IMR-90 (cell line): ENCODE results near the gene BPIFB1. TPM values are rescaled to one million over a fixed set of nuclear protein-coding genes. Genes with fewer than 3 reads are reported as not detected.

Source experiments
- ATAC-seq: fragments of 200-7000 bp; cut with Tn5 transposase; 2 replicates; pipeline ENCODE4 v1.9.1; 2020; ENCODE audit warnings: low read depth, mild to moderate bottlenecking, moderate library complexity
- BruUV-seq: library from RNA; stranded (reverse); fragments of 400-500 nt; replicated peaks from 2 replicates; lab custom pipeline; 2021; lab: Mats Ljungman, UMichigan
- CTCF ChIA-PET: fragments of 300-600 bp; formaldehyde crosslinking; extraction: SDS; loops from one replicate; lab custom pipeline; 2021; ENCODE audit warnings: antibody characterized with exemption; lab: Yijun Ruan, JAX
- POLR2A ChIA-PET: fragments of 300-600 bp; sonication (Branson Sonifier 250); formaldehyde crosslinking; loops from one replicate; lab custom pipeline; 2022; ENCODE audit warnings: antibody characterized with exemption; ENCODE audit not compliant: unreplicated experiment; lab: Charles Lee
- DNase-seq: peaks from one replicate; pipeline ENCODE4 v3.0.0; 2013
- H2AFZ ChIP-seq: replicated peaks from 2 replicates; pipeline ENCODE3; 2013; ENCODE audit warnings: low read length, mild to moderate bottlenecking; ENCODE audit not compliant: poor library complexity
- H2AK5ac ChIP-seq: 2 replicates; pipeline ENCODE4 v1.6.1; 2013; ENCODE audit warnings: low read depth, low read length, inconsistent platforms
- H2AK9ac ChIP-seq: replicated peaks from 2 replicates; pipeline ENCODE3; 2013; ENCODE audit warnings: mild to moderate bottlenecking, low read depth, low read length, moderate library complexity; ENCODE audit not compliant: poor library complexity
- H2BK120ac ChIP-seq: 2 replicates; pipeline ENCODE4 v1.6.1; 2013; ENCODE audit warnings: low read depth, low read length, inconsistent platforms
- H2BK15ac ChIP-seq: 3 replicates; pipeline ENCODE4 v1.6.1; 2013; ENCODE audit warnings: low read depth, low read length, inconsistent platforms
- H2BK20ac ChIP-seq: 2 replicates; pipeline ENCODE4 v1.6.1; 2013; ENCODE audit warnings: low read depth, mild to moderate bottlenecking, inconsistent platforms, low read length, moderate library complexity
- H2BK5ac ChIP-seq: 2 replicates; pipeline ENCODE4 v1.6.1; 2013; ENCODE audit warnings: mild to moderate bottlenecking, low read depth, low read length, inconsistent platforms; ENCODE audit not compliant: poor library complexity, severe bottlenecking
- H3K14ac ChIP-seq: replicated peaks from 2 replicates; pipeline ENCODE4 v1.6.1; 2013; ENCODE audit warnings: low read depth, low read length, inconsistent platforms
- H3K18ac ChIP-seq: 2 replicates; pipeline ENCODE4 v1.6.1; 2013; ENCODE audit warnings: low read depth, low read length, control low read depth
- H3K23ac ChIP-seq: 2 replicates; pipeline ENCODE4 v1.6.1; 2013; ENCODE audit warnings: low read depth, low read length, inconsistent platforms
- H3K27ac ChIP-seq: 2 replicates; pipeline ENCODE4 v1.5.1; 2013; ENCODE audit warnings: mild to moderate bottlenecking, control low read depth, low read length; ENCODE audit not compliant: insufficient read depth
- H3K27me3 ChIP-seq: 2 replicates; pipeline ENCODE4 v1.6.1; 2013; ENCODE audit warnings: low read length; ENCODE audit not compliant: control insufficient read depth, insufficient read depth
- H3K36me3 ChIP-seq: 2 replicates; pipeline ENCODE4 v1.6.1; 2013; ENCODE audit warnings: low read length, mixed read lengths; ENCODE audit not compliant: control insufficient read depth, insufficient read depth
- H3K4ac ChIP-seq: 2 replicates; pipeline ENCODE4 v1.6.1; 2013; ENCODE audit warnings: low read depth, low read length, inconsistent platforms
- H3K4me1 ChIP-seq: 2 replicates; pipeline ENCODE4 v1.6.1; 2013; ENCODE audit warnings: low read length, mixed read lengths; ENCODE audit not compliant: control insufficient read depth, insufficient read depth
- H3K4me2 ChIP-seq: 2 replicates; pipeline ENCODE4 v1.6.1; 2013; ENCODE audit warnings: low read depth, mild to moderate bottlenecking, control low read depth, low read length, moderate library complexity
- H3K4me3 ChIP-seq: 2 replicates; pipeline ENCODE4 v1.5.1; 2013; ENCODE audit warnings: low read depth, mild to moderate bottlenecking, control low read depth, low read length, moderate library complexity; ENCODE audit not compliant: insufficient read depth
- H3K56ac ChIP-seq: 2 replicates; pipeline ENCODE4 v1.6.1; 2013; ENCODE audit warnings: low read length, inconsistent platforms; ENCODE audit not compliant: insufficient read depth; ENCODE audit errors: extremely low read depth
- H3K79me1 ChIP-seq, 2 experiments: 2 replicates each; pipeline ENCODE4 v1.6.1; 2013; ENCODE audit warnings: low read length in 2 of 2, inconsistent platforms in 1 of 2, low read depth in 1 of 2
- H3K9ac ChIP-seq: 2 replicates; pipeline ENCODE4 v1.6.1; 2013; ENCODE audit warnings: low read depth, low read length, control low read depth
- H3K9me1 ChIP-seq: 2 replicates; pipeline ENCODE4 v1.6.1; 2013; ENCODE audit warnings: low read length, inconsistent platforms; ENCODE audit not compliant: insufficient read depth
- H3K9me3 ChIP-seq: 2 replicates; pipeline ENCODE4 v1.6.1; 2013; ENCODE audit warnings: low read length; ENCODE audit not compliant: control insufficient read depth, insufficient read depth
- H4K20me1 ChIP-seq: 2 replicates; pipeline ENCODE4 v1.6.1; 2013; ENCODE audit warnings: low read length, inconsistent platforms; ENCODE audit not compliant: insufficient read depth
- H4K5ac ChIP-seq: 2 replicates; pipeline ENCODE4 v1.6.1; 2013; ENCODE audit warnings: mild to moderate bottlenecking, low read depth, low read length, control low read depth
- H4K8ac ChIP-seq, 2 experiments: 2 replicates each; pipeline ENCODE4 v1.6.1; 2013; ENCODE audit warnings: low read depth in 2 of 2, low read length in 2 of 2, control low read depth in 1 of 2, inconsistent platforms in 1 of 2
- H4K91ac ChIP-seq: 2 replicates; pipeline ENCODE4 v1.6.1; 2013; ENCODE audit warnings: low read depth, low read length, inconsistent platforms; ENCODE audit not compliant: insufficient read depth
- BHLHE40 ChIP-seq: fragments of 150-350 bp; IDR thresholded peaks from 2 replicates; pipeline ENCODE4 v1.6.1; 2016; ENCODE audit warnings: mild to moderate bottlenecking, low read depth, low read length
- CEBPB ChIP-seq: IDR thresholded peaks from 2 replicates; pipeline ENCODE4 v1.6.1; 2012; ENCODE audit warnings: low read depth, low read length, improper control_type of control experiment
- CHD1 ChIP-seq: IDR thresholded peaks from 2 replicates; pipeline ENCODE4 v1.6.1; 2012; ENCODE audit warnings: low read depth, low read length, improper control_type of control experiment
- ELK1 ChIP-seq: fragments of 150-350 bp; IDR thresholded peaks from 2 replicates; pipeline ENCODE4 v1.6.1; 2016; ENCODE audit warnings: low read depth, mild to moderate bottlenecking, low read length, moderate library complexity, borderline replicate concordance
- POLR2A ChIP-seq: IDR thresholded peaks from 2 replicates; pipeline ENCODE4 v1.6.1; 2012; ENCODE audit warnings: mild to moderate bottlenecking, low read depth, low read length
- RAD21 ChIP-seq: IDR thresholded peaks from 2 replicates; pipeline ENCODE4 v1.6.1; 2012; ENCODE audit warnings: low read length, improper control_type of control experiment
- RCOR1 ChIP-seq: IDR thresholded peaks from 2 replicates; pipeline ENCODE4 v1.6.1; 2012; ENCODE audit warnings: mild to moderate bottlenecking, low read length, improper control_type of control experiment; ENCODE audit not compliant: insufficient replicate concordance
- WGBS, 2 experiments: methylation state at CpG; one replicate each; pipeline versions ENCODE4 v1.1.5 to v1.1.7; 2013; ENCODE audit warnings: missing lambda C conversion rate in 2 of 2; ENCODE audit not compliant: insufficient read length in 1 of 2; ENCODE audit errors: extremely low coverage in 2 of 2; 5-methylcytosine and 5-hydroxymethylcytosine counted together
- dilution Hi-C: fragments of 300-500 bp; cut with HindIII; formaldehyde crosslinking; loops from one replicate; pipeline ENCODE4 v1.14.3; 2018; ENCODE audit warnings: low sequenced_read_pairs; ENCODE audit not compliant: unreplicated experiment
- in situ Hi-C: fragments of 300-500 bp; cut with MboI; formaldehyde crosslinking; loops from 3 replicates; pipeline ENCODE4 v1.14.3; 2019; ENCODE audit warnings: low sequenced_read_pairs, inconsistent platforms, mixed read lengths
- intact Hi-C: fragments of 100-400 bp; cut with micrococcal nuclease; formaldehyde crosslinking; loops from 2 replicates; pipeline ENCODE4 v1.10.0; 2022
- polyA plus RNA-seq, 3 experiments: library from polyadenylated mRNA; depleted of rRNA; stranded (reverse); fragments of >200 nt; gene quantifications; 2 replicates each; pipeline ENCODE4 v1.2.3, GENCODE V29; 2012; ENCODE audit warnings: low replicate concordance in 1 of 3
- total RNA-seq: library from RNA; depleted of rRNA; stranded (reverse); fragments of >200 nt; gene quantifications from 2 replicates; pipeline ENCODE4 v1.2.3, GENCODE V29; 2012

BPIFB1 gene
- total and polyA plus RNA-seq, 2 of the 4 experiments (the other 2 are of a cell fraction), result not detected

GRCh38 chr20:33249456-33249855 is 33.6 kb upstream of the BPIFB1 start:
- BruUV-seq, result no TSS peak
- WGBS, 2 experiments, result 67% methylated on average over 1 of the region's 1 CpG; no CpG with 5 or more reads in 1 of the 2 experiments

More at GRCh38 chr20:33249456-33249855, 33.6 kb upstream of the BPIFB1 start:
- intact Hi-C loops, result no loop called here
- Histone ChIP-seq H4K8ac (no peak overlapping the region), H4K91ac (no peak overlapping the region), H3K4me3 (no peak overlapping the region), H3K9me3 (no peaks in the 10 kb centered on the region), H3K18ac (no peak overlapping the region), H2BK120ac (no peak overlapping the region), H3K4me2 (no peak overlapping the region), H3K14ac (no peak overlapping the region), H3K36me3 (no peaks in the 10 kb centered on the region), H2BK15ac (no peak overlapping the region), H3K4ac (no peak overlapping the region), H3K23ac (no peak overlapping the region), H2AK9ac (no peak overlapping the region), H4K20me1 (no peaks in the 10 kb centered on the region), H2BK5ac (no peak overlapping the region), H2AFZ (no peak overlapping the region), H2AK5ac (no peak overlapping the region), H3K4me1 (no peaks in the 10 kb centered on the region), H3K27ac (no peak overlapping the region), H3K27me3 (no peaks in the 10 kb centered on the region), H3K9ac (no peak overlapping the region), H3K9me1 (no peaks in the 10 kb centered on the region), H3K56ac (no peak overlapping the region), H3K79me1 (no peaks in the 10 kb centered on the region), H2BK20ac (no peak overlapping the region), H4K5ac (no peak overlapping the region)
- DNase-seq (no peak), ATAC-seq (no peak)
- POLR2A ChIA-PET, result no interaction called here
- CTCF ChIA-PET, result no interaction called here
- TF ChIP-seq CEBPB (no peak), RCOR1 (no peak), ELK1 (no peak), POLR2A (no peak), RAD21 (no peak), BHLHE40 (no peak), CHD1 (no peak)
- dilution Hi-C loops, result no loop called here
- in situ Hi-C loops, result no loop called here
